HL-60 (cell line): ENCODE data around the gene AP2A2.

ENCODE experiments used
- CTCF ChIP-seq: IDR thresholded peaks from one replicate; pipeline ENCODE4 v1.5.1; 2011; ENCODE audit warnings: low read length, control low read depth, inconsistent platforms; ENCODE audit not compliant: insufficient read depth
- REST ChIP-seq: IDR thresholded peaks from 2 replicates; pipeline ENCODE4 v1.6.1; 2012; ENCODE audit warnings: low read depth; ENCODE audit not compliant: insufficient replicate concordance

- TF ChIP-seq CTCF (no peak), REST (no peak)
Measured at GRCh38 chr11:931385-931784, 5.7 kb downstream of the AP2A2 start.
